Neural cell (in vitro differentiated cells): ENCODE measurements around the gene PSME3IP1. TPM values are rescaled to one million over a fixed set of nuclear protein-coding genes. Genes with fewer than 3 reads are reported as not detected.

Experiments
- H2AFZ ChIP-seq: fragments of 200-600, 300-800 bp; sonication (generic), shearing (Covaris generic); 2 replicates; pipeline ENCODE4 v1.6.0; 2014; ENCODE audit warnings: low read depth, mild to moderate bottlenecking, antibody characterized with exemption, low read length, moderate library complexity
- H3F3A ChIP-seq: fragments of 200-600 bp; shearing (Covaris generic); 2 replicates; pipeline ENCODE4 v1.6.1; 2016; ENCODE audit warnings: mild to moderate bottlenecking, moderate library complexity, mixed read lengths, antibody characterized with exemption, low read length; ENCODE audit not compliant: insufficient read depth, poor library complexity, severe bottlenecking
- H3K27ac ChIP-seq: fragments of 200-600, 300-800 bp; sonication (generic), shearing (Covaris generic); 2 replicates; pipeline ENCODE4 v1.5.1; 2014; ENCODE audit warnings: mild to moderate bottlenecking, low read length, moderate library complexity
- H3K27me3 ChIP-seq: fragments of 300-800, 200-600 bp; sonication (generic), shearing (Covaris generic); 2 replicates; pipeline ENCODE4 v1.6.0; 2014; ENCODE audit warnings: mild to moderate bottlenecking, low read depth, low read length, moderate library complexity; ENCODE audit not compliant: insufficient read depth
- H3K36me3 ChIP-seq: fragments of 300-800, 200-600 bp; sonication (generic), shearing (Covaris generic); 2 replicates; pipeline ENCODE4 v1.5.1; 2014; ENCODE audit warnings: mild to moderate bottlenecking, antibody characterized with exemption, low read length, moderate library complexity; ENCODE audit not compliant: insufficient read depth
- H3K4me2 ChIP-seq: fragments of 300-800, 200-600 bp; sonication (generic), shearing (Covaris generic); 2 replicates; pipeline ENCODE4 v1.6.0; 2014; ENCODE audit warnings: mild to moderate bottlenecking, low read length
- H3K4me3 ChIP-seq: fragments of 300-800, 200-600 bp; sonication (generic), shearing (Covaris generic); 2 replicates; pipeline ENCODE4 v1.5.1; 2014; ENCODE audit warnings: mild to moderate bottlenecking, low read length, moderate library complexity
- H3K79me2 ChIP-seq: fragments of 200-600 bp; shearing (Covaris generic); replicated peaks from 2 replicates; pipeline ENCODE4 v1.6.0; 2014; ENCODE audit warnings: mild to moderate bottlenecking, low read length, moderate library complexity; ENCODE audit not compliant: insufficient read depth
- H3K9ac ChIP-seq: fragments of 300-800, 200-600 bp; sonication (generic), shearing (Covaris generic); 2 replicates; pipeline ENCODE4 v1.6.1; 2016; ENCODE audit warnings: mild to moderate bottlenecking, low read length, mixed read lengths
- H3K9me2 ChIP-seq: fragments of 200-600 bp; shearing (Covaris generic); 2 replicates; pipeline ENCODE4 v1.6.1; 2016; ENCODE audit warnings: mild to moderate bottlenecking, low read length, mixed read lengths; ENCODE audit not compliant: insufficient read depth
- H3K9me3 ChIP-seq: fragments of 200-600, 300-800 bp; sonication (generic), shearing (Covaris generic); 2 replicates; pipeline ENCODE4 v1.6.1; 2016; ENCODE audit warnings: mild to moderate bottlenecking, mixed run types, low read length, moderate library complexity, mixed read lengths
- H4K20me1 ChIP-seq: fragments of 200-600 bp; shearing (Covaris generic); 2 replicates; pipeline ENCODE4 v1.6.1; 2016; ENCODE audit warnings: mild to moderate bottlenecking, mixed run types; ENCODE audit not compliant: insufficient read depth
- CTCF ChIP-seq: fragments of 450-650 bp; IDR thresholded peaks from 2 replicates; pipeline ENCODE4 v1.5.1; 2014; ENCODE audit warnings: antibody characterized with exemption, mild to moderate bottlenecking, moderate library complexity; ENCODE audit not compliant: poor library complexity, severe bottlenecking
- EP300 ChIP-seq: fragments of 450-650 bp; conservative IDR thresholded peaks from 2 replicates; pipeline ENCODE4 v1.6.1; 2014; ENCODE audit warnings: antibody characterized with exemption, mild to moderate bottlenecking, moderate library complexity; ENCODE audit not compliant: poor library complexity, severe bottlenecking
- EZH2 ChIP-seq: fragments of 200-600, 300-800 bp; shearing (Covaris generic), sonication (generic); IDR thresholded peaks from 2 replicates; pipeline ENCODE4 v1.6.1; 2014; ENCODE audit warnings: antibody characterized with exemption, low read length, borderline replicate concordance, mild to moderate bottlenecking; ENCODE audit not compliant: insufficient read depth, poor library complexity, severe bottlenecking
- MXI1 ChIP-seq: fragments of 450-650 bp; conservative IDR thresholded peaks from 2 replicates; pipeline ENCODE4 v1.6.1; 2014; ENCODE audit warnings: antibody characterized with exemption, mild to moderate bottlenecking; ENCODE audit not compliant: poor library complexity, severe bottlenecking
- POLR2AphosphoS5 ChIP-seq: IDR thresholded peaks from 2 replicates; pipeline ENCODE4 v1.6.1; 2012
- RAD21 ChIP-seq: fragments of 450-650 bp; conservative IDR thresholded peaks from 2 replicates; pipeline ENCODE4 v1.6.1; 2014; ENCODE audit warnings: antibody characterized with exemption, mild to moderate bottlenecking, moderate library complexity
- SMC3 ChIP-seq: fragments of 450-650 bp; conservative IDR thresholded peaks from 2 replicates; pipeline ENCODE4 v1.6.1; 2014; ENCODE audit warnings: antibody characterized with exemption, mild to moderate bottlenecking, moderate library complexity; ENCODE audit not compliant: poor library complexity
- TAF1 ChIP-seq: IDR thresholded peaks from 2 replicates; pipeline ENCODE4 v1.6.1; 2012; ENCODE audit warnings: low read depth
- polyA plus RNA-seq: library from polyadenylated mRNA; depleted of rRNA; stranded (reverse); fragments of >200 nt; gene quantifications from 2 replicates; pipeline ENCODE4 v1.2.3, GENCODE V29; 2014
- TF ChIP-seq, protein P1 (sequence below): IDR thresholded peaks from 2 replicates; pipeline ENCODE4 v1.6.1; 2012; ENCODE audit warnings: borderline replicate concordance

The PSME3IP1 gene
- polyA plus RNA-seq, 1 donor from 2014 or later = 167 TPM

- H3K9ac ChIP-seq = no peak overlapping the region
- H3K9me2 ChIP-seq = no peaks in the 10 kb centered on the region
- peaks cover 3% of the 10 kb centered on the region for H3K36me3 ChIP-seq
- H4K20me1 ChIP-seq = no peaks in the 10 kb centered on the region
- no peaks in the 10 kb centered on the region for H3F3A ChIP-seq
- no peaks in the 10 kb centered on the region for H3K79me2 ChIP-seq
- no peak overlapping the region for H2AFZ ChIP-seq
- no peaks in the 10 kb centered on the region for H3K9me3 ChIP-seq
- no peak overlapping the region for H3K4me3 ChIP-seq
- H3K27ac ChIP-seq = no peak overlapping the region
- no peak for TF ChIP-seq RAD21
- no peak for TF ChIP-seq EZH2
- no peak for TF ChIP-seq EP300
- TF ChIP-seq SMC3 = no peak
- TF ChIP-seq, protein P1, sequence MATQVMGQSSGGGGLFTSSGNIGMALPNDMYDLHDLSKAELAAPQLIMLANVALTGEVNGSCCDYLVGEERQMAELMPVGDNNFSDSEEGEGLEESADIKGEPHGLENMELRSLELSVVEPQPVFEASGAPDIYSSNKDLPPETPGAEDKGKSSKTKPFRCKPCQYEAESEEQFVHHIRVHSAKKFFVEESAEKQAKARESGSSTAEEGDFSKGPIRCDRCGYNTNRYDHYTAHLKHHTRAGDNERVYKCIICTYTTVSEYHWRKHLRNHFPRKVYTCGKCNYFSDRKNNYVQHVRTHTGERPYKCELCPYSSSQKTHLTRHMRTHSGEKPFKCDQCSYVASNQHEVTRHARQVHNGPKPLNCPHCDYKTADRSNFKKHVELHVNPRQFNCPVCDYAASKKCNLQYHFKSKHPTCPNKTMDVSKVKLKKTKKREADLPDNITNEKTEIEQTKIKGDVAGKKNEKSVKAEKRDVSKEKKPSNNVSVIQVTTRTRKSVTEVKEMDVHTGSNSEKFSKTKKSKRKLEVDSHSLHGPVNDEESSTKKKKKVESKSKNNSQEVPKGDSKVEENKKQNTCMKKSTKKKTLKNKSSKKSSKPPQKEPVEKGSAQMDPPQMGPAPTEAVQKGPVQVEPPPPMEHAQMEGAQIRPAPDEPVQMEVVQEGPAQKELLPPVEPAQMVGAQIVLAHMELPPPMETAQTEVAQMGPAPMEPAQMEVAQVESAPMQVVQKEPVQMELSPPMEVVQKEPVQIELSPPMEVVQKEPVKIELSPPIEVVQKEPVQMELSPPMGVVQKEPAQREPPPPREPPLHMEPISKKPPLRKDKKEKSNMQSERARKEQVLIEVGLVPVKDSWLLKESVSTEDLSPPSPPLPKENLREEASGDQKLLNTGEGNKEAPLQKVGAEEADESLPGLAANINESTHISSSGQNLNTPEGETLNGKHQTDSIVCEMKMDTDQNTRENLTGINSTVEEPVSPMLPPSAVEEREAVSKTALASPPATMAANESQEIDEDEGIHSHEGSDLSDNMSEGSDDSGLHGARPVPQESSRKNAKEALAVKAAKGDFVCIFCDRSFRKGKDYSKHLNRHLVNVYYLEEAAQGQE = no peak
- no peak for TF ChIP-seq CTCF
- no peak for TF ChIP-seq POLR2AphosphoS5
- TF ChIP-seq TAF1 = no peak
- no peaks in the 10 kb centered on the region for H3K27me3 ChIP-seq
- H3K4me2 ChIP-seq = no peak overlapping the region
Measured at GRCh38 chr16:57152096-57153093, 33.4 kb downstream of the PSME3IP1 start.

- H3K36me3 ChIP-seq = no peaks in the 10 kb centered on the region
Measured at GRCh38 chr16:57151369-57151768, 34.5 kb downstream of the PSME3IP1 start.

More at GRCh38 chr16:57151369-57151768, 34.5 kb downstream of the PSME3IP1 start:
- H3K9me2 ChIP-seq = no peaks in the 10 kb centered on the region
- no peaks in the 10 kb centered on the region for H4K20me1 ChIP-seq
- no peaks in the 10 kb centered on the region for H3K79me2 ChIP-seq
- no peaks in the 10 kb centered on the region for H3K27me3 ChIP-seq
- no peak overlapping the region for H2AFZ ChIP-seq
- TF ChIP-seq RAD21 = no peak
- no peak for TF ChIP-seq EZH2
- TF ChIP-seq SMC3 = no peak
- TF ChIP-seq, protein P1 = no peak
- no peak for TF ChIP-seq TAF1
- no peak for TF ChIP-seq CTCF
- TF ChIP-seq POLR2AphosphoS5 = no peak
- no peak for TF ChIP-seq EP300
- TF ChIP-seq MXI1 = no peak
- no peak overlapping the region for H3K4me3 ChIP-seq
- no peak overlapping the region for H3K9ac ChIP-seq
- H3F3A ChIP-seq = no peaks in the 10 kb centered on the region
- H3K9me3 ChIP-seq = no peaks in the 10 kb centered on the region
- H3K27ac ChIP-seq = no peak overlapping the region
- H3K4me2 ChIP-seq = no peak overlapping the region
